ENCODE measurements around the gene CABP2. TPM values are rescaled to one million over a fixed set of nuclear protein-coding genes. Genes with fewer than 3 reads are reported as not detected.
A peak's percentile ranks its signal among the peaks of the same experiment; 100 is the strongest.
"Not testable (repeated sequence)": the region's sequence is repeated elsewhere in the genome, so short reads cannot be mapped to it uniquely, and the experiment has no call there.

CABP2 gene
- polyA plus RNA-seq, 1 experiment = not detected

DNA sequence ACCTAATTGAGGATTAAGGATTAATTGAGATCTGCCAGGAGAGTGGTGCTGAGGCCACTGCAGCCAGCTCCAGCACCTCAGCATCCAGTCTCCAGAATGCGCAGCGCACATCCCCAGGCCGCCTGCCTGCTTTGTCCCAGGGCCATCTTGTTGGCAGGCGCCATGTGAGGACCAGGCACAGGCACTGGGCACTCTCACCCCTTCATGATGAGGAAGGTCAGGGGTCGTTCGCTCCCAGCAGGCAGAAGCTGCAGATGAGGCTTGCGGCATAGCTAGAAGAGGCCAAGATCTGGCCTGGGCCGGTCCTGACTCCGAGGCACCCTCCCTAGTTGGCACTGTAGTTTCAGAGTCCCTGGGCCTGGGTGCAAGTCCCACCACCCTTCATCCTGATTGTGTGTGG is 6.4 kb downstream of the CABP2 start:
- H3K27me3 ChIP-seq (ENCODE audit: control insufficient read depth, insufficient read depth, low read length) = 0 out of 2 replicates have a peak, but pooled peaks cover 3% of the 10 kb centered on the region
- CTCF ChIA-PET = no interaction called here
- POLR2A ChIA-PET = no interaction called here
- H3K36me3 ChIP-seq (ENCODE audit: control insufficient read depth, insufficient read depth, low read length) = no peaks in the 10 kb centered on the region
- H3K4me3 ChIP-seq (ENCODE audit: low read depth, low read length) = no peak overlapping the region
- no peak for DNase-seq (ENCODE audit: low read depth)
- TF ChIP-seq, protein P1, sequence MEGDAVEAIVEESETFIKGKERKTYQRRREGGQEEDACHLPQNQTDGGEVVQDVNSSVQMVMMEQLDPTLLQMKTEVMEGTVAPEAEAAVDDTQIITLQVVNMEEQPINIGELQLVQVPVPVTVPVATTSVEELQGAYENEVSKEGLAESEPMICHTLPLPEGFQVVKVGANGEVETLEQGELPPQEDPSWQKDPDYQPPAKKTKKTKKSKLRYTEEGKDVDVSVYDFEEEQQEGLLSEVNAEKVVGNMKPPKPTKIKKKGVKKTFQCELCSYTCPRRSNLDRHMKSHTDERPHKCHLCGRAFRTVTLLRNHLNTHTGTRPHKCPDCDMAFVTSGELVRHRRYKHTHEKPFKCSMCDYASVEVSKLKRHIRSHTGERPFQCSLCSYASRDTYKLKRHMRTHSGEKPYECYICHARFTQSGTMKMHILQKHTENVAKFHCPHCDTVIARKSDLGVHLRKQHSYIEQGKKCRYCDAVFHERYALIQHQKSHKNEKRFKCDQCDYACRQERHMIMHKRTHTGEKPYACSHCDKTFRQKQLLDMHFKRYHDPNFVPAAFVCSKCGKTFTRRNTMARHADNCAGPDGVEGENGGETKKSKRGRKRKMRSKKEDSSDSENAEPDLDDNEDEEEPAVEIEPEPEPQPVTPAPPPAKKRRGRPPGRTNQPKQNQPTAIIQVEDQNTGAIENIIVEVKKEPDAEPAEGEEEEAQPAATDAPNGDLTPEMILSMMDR (IDR thresholded peaks at IDR 0.05; ENCODE audit: insufficient read depth, low read depth, low read length) = no peak

DNA sequence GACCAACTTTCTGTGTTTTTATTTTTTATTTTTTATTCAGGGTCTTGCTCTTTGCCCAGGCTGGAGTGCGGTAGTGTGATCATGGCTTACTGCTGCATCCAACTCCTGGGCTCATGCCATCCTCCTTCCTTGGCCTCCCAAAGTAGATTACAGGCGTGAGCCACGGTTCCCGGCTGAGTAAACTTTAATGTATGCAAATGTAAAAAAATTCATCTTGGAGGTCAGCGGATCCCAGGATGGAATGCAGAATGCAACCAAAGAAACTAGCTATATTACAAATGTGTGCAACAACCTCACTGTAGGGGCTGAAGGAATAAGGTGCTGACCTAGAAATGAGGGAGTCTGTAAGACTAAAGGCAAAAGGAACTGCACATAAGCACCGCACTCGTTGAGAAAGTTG is 9.1 kb downstream of the CABP2 start:
- no peaks in the 10 kb centered on the region for H3K36me3 ChIP-seq (ENCODE audit: control insufficient read depth, insufficient read depth, low read length)
- no peak overlapping the region for H3K4me3 ChIP-seq (ENCODE audit: low read depth, low read length)
- TF ChIP-seq, protein P1 (IDR thresholded peaks at IDR 0.05; ENCODE audit: insufficient read depth, low read depth, low read length) = no peak
- DNase-seq (ENCODE audit: low read depth) = no peak
- ChIA-PET POLR2A (no interaction called here), CTCF (interaction anchor here (1.1 to 1.8 kb wide), 2 partner anchors 12 to 113 kb away, joined by 3 to 4 read pairs; partner anchors contain the start of gene PPP1CA)
- H3K27me3 ChIP-seq (ENCODE audit: control insufficient read depth, insufficient read depth, low read length) = peaks cover 3% of the 10 kb centered on the region; the same call in 1 of the 2 replicates

DNA sequence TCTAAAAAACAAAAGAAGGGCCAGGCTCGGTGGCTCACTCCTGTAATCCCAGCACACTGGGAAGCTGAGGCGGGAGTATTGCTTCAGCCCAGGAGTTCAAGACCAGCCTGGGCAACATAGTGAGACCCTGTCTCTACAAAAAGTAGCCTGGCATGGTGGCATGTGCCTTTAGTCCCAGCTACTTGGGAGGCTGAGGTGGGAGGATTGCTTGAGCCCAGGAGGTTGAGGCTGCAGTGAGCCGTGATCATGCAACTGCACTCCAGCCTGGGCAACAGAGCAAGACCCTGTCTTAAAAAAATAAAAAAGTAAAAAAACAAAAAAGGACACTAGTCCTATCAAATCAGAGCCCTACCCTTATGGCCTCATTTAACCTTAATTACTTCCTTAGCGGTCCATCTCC is 11.7 kb downstream of the CABP2 start:
- H3K36me3 ChIP-seq (ENCODE audit: control insufficient read depth, insufficient read depth, low read length); DNase-seq (ENCODE audit: low read depth); H3K27me3 ChIP-seq (ENCODE audit: control insufficient read depth, insufficient read depth, low read length); CTCF ChIA-PET; POLR2A ChIA-PET; H3K4me3 ChIP-seq (ENCODE audit: low read depth, low read length): not testable (repeated sequence)

DNA sequence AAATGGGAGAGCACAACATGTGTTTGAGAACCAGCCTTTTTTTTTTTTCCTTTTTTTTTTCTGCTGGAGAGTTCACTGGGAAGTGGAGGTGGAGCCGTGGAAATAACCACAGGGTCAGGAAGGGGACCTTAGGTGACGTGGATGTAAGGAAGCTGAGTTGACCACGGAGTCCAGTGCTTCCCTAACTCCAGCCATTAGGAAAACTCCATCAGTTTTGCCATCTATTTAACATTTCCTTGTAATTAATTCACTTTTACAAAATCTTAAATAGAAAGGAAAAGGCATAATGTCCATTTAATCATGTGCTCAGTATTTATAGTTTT is 13.3 kb downstream of the CABP2 start:
- DNase-seq (ENCODE audit: low read depth) = no peak
- TF ChIP-seq, protein P1 (IDR thresholded peaks at IDR 0.05; ENCODE audit: insufficient read depth, low read depth, low read length) = no peak
- ChIA-PET CTCF (no interaction called here), POLR2A (interaction anchor here (0.8 kb wide), 1 partner anchor 886 kb away, joined by 5 read pairs; no protein-coding TSS in a partner anchor)
- Histone ChIP-seq H3K4me3 (ENCODE audit: low read depth, low read length) (no peak overlapping the region), H3K27me3 (ENCODE audit: control insufficient read depth, insufficient read depth, low read length) (peaks cover 1% of the 10 kb centered on the region; the same call in 1 of the 2 replicates), H3K36me3 (ENCODE audit: control insufficient read depth, insufficient read depth, low read length) (no peaks in the 10 kb centered on the region)

DNA sequence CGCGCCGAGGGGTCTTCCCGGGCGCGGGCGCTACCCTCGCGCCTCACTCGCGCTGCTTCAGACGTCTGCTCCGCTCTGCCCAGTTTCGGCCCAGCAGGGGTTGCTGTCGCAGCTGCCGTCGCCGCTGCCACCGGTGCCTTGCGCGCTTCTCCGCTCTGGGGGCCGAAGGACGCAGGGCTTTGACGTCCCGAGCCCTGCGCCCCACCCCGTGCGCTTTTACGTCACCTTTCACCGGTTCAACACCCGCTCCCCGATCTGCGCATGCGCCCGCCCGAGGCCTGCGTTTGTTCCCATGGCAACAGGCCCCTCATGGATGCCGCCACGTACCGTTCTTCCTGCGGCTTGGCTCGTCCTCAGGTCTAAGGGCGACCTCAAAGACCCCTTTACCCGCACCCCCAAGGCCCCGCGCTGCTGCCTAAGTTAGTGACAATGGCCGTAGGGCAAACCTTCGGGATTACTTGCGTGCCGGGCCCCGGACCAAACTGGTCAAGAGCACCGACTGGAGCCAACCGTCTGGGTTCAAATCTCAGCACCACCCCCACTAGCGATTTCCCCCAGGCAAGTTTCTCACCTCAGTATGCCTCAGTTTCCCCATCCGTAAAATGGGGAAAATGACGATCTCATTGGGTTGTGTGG is 14.6 kb downstream of the CABP2 start:
- Histone ChIP-seq H3K36me3 (ENCODE audit: control insufficient read depth, insufficient read depth, low read length) (no peaks in the 10 kb centered on the region), H3K4me3 (ENCODE audit: low read depth, low read length) (peak overlapping the region; percentile 74), H3K27me3 (ENCODE audit: control insufficient read depth, insufficient read depth, low read length) (peaks cover 1% of the 10 kb centered on the region; the same call in 1 of the 2 replicates)
- peak; percentile 58 for DNase-seq (ENCODE audit: low read depth)
- ChIA-PET CTCF (no interaction called here), POLR2A (no interaction called here)
- TF ChIP-seq, protein P1 (IDR thresholded peaks at IDR 0.05; ENCODE audit: insufficient read depth, low read depth, low read length) = no peak

Data from BJ (cell line).